NB4 (cell line): ENCODE data around the gene CBFB.

ENCODE experiments used
- MYC ChIP-seq: IDR thresholded peaks from 2 replicates; pipeline ENCODE4 v1.6.1; 2011; ENCODE audit warnings: low read depth, low read length
- TF ChIP-seq, protein P1 (sequence below): IDR thresholded peaks from one replicate; pipeline ENCODE4 v1.5.1; 2012; ENCODE audit warnings: low read depth, low read length

GRCh38 chr16:67075331-67075730, 46.4 kb downstream of the CBFB start:
- no peak for TF ChIP-seq MYC
- TF ChIP-seq, protein P1, sequence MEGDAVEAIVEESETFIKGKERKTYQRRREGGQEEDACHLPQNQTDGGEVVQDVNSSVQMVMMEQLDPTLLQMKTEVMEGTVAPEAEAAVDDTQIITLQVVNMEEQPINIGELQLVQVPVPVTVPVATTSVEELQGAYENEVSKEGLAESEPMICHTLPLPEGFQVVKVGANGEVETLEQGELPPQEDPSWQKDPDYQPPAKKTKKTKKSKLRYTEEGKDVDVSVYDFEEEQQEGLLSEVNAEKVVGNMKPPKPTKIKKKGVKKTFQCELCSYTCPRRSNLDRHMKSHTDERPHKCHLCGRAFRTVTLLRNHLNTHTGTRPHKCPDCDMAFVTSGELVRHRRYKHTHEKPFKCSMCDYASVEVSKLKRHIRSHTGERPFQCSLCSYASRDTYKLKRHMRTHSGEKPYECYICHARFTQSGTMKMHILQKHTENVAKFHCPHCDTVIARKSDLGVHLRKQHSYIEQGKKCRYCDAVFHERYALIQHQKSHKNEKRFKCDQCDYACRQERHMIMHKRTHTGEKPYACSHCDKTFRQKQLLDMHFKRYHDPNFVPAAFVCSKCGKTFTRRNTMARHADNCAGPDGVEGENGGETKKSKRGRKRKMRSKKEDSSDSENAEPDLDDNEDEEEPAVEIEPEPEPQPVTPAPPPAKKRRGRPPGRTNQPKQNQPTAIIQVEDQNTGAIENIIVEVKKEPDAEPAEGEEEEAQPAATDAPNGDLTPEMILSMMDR = no peak
